ENCODE results near the gene PHF21B.
"Not testable (repeated sequence)": the region's sequence is repeated elsewhere in the genome, so short reads cannot be mapped to it uniquely, and the experiment has no call there.

PHF21B gene

DNA sequence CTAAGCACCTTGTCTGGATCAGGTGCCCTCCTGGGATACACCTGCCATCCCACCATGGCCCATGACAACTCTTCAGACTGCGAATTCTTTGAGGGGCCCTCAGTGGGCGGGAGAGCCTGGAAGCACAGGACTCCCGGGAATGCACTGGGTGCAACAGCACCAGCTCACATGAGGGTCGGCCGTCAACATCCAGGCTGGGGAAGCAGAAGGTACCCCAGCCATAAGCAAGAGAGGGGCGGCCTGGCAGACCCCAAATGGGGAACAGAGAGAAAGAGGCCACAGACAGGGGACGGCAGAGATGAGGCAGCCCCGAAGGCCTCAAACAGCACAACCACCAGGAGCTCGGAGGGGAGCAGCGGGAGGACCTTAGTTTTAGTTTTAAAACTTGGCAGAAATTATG is 94.4 kb downstream of the PHF21B start:
- no peak for DNase-seq

DNA sequence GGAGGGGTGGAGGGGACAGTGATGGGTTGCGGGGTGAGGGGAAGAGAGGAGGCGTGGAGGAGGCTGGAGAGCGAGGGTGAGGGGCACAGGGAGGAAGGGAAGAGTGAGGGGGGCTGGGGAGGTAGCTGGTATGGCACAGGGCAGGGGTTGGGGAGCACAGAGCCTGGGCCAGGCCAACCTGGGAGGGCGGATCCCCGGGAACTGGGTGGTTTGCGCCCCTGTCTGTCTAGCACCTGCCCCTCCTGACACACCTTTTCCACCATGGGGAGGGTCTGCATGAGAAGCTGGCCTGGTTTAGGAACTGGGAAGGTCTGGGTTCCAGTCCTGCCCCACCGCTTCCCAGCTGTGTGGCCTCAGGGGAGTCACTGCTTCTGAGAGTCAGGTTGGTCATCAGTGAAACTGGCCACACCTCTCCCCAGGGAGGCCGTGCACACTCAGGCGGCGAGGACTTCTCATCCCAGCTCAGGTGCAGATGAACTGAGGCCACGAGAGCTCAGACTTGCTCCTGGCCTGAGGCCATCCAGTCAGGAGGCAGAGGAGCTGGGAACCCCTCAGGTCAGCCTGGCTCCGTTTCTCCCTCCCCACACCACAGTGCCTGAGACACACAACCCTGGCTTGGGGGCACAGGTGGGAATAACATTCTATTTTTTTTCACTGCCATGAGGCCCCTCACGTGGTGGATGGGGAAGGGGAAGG is 95.6 kb downstream of the PHF21B start:
- no peak for DNase-seq

DNA sequence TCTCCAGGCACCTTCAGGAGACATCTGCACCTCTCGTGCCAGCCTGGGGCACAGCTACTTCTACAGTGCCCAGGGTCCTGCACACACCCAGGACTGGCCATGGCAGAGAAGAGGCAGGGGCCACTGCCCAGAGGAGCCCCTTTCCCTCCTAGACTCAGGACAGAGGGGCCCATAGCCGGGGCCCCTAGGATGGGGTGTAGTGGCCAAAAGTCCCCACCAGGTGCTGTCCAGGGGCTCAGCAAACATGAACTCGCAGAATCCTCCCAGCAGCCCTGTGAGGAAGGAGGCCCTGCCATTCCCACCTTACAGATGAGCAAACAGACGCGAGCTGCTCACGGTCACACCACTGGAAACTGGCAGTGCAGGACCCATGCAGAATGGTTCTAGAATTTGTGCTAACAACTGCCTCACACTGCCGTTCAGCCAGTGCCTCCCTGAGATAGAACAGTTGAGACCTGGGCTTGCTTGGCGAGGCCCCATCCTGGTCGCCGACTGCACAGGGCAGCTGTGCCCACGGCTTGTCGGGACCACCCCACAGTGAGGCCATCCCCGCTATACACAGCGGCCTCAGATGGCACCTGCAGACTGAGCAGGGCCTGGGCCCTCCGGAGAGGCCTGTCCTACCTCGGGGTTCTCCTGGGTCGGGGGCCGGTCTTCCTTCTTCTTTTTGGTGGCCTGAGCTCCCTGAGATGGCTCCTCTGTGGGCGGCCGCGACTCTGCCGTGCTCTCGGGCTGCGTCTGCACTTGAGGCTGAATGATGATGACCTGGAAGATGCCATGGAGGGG is 96.4 kb downstream of the PHF21B start:
- no peak for DNase-seq

DNA sequence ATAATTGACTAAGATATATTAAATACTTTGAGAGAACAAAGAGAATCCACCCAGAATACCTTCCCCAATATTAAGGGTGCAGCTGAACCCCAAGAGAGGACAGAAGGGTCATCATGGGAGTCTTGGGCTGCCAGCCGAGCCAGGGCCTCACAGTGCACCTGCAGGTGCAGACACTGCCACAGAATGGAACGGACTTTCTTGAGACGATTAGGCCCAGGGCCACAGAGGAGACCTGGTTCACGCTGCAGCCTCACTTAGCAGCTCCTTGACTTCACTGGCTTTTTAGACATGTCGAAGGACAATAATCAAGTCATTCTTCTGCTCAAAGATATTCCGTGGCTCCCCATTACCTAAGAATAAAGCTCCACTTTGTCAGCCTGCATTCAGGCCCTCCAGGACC is 100.6 kb downstream of the PHF21B start:
- no peak for DNase-seq

DNA sequence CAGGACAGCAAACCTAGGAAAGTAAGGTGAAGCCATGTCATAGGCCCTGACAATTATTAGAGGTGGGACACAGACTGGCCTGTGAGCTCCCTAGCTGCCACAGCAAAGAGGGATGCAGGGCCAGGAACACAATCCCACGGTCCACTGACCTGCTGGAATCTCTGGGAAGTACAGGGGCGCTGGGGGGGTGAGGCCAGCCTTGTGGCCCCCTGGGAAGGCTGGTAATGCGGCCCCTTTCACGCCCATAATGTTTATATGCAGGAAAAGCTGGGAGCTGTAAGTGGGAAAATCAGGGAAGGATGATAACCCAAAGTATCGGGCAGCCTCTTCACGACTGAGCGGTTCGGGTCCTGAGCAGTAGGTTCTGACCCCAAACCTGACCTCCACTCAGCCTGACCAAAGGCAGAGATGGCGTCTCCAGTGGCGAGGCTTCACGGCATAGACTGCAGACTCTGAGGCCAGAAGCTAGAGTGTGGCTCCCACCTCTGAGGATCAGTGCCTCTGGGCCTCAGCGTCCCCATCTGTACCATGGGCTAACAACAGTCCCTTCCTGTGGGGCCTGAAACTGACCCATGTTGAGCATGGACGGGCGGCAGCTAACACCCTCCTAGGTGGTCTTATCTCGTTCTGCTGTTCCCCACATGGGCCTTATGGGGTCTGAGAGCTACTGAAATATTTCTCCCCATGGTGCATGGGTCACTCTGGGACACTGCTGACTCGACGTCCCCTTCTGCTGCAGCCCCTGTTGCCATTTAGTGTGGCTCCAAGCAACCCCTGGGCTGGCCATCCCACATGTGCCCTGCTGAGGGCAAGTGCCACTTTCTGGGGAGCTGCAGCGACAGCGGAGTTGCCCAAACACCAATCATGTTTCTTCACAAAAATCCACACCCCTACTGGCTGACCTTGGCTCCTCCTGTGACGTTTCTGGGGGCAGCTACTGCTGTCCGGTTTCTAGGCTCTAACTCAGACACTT is 101.8 kb downstream of the PHF21B start:
- no peak for DNase-seq

DNA sequence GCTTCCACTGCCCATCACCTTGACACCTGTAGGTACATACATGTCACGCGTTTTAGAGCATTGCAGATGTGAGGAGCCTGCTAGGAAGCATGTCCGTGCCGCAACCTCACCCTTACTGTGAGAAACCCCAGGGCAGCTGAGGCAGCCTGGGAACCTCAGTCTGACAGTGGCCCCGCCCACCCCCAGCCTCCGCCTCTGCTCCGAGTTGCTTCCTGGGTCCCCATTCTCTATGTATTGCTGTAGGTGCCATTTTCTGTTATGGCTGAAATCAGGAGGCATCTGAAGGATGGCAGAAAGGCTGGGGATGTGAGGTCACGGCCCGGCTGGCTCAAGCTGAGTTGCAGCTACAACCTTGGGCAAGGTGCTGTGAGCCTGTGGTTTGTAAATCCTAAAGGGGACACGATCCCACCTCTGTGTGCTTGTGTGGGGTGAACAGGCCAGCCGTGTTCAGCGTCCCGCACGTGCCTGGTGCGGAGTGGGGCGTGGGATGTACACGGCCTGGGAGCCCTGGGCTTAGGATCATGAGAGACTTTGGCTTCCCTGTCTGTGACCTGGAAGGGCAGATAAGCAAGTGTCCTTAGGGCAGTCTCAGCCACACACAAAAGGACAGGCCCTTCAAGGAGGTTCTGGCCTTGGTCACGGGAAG is 102.7 kb downstream of the PHF21B start:
- no peak for DNase-seq

DNA sequence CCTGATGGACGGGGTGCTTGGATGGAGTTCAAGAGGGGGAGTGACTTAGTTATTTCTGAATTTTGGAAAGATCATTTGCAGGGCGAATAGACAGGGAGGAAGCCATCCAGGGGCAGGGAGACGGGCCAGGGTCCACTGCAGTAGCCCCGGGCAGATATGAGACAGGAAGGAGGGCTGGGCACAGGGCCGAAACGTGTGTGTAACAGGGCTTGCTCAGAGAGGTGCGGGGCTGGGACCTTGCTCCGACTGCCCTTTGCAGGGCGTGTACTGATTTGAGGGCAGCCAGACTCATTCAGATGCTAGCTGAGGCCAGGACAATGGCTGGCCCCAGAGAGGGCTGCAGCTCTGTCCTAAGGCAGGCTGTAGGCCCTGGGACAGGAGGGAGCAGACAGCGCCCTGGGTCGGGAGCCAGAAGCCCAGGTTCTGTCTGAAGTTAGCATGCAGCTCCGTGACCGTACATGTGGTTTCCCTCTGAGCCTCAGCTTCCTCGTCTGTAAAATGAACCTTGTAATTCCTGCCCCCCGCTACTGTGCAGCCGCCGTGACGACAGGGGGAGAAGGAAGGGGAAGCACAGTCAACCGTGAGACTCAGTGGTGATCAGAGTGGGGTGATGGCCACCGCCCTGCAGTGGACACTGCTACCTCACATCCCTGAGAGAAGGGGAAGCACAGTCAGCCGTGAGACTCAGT is 103.4 kb downstream of the PHF21B start:
- DNase-seq = no peak

DNA sequence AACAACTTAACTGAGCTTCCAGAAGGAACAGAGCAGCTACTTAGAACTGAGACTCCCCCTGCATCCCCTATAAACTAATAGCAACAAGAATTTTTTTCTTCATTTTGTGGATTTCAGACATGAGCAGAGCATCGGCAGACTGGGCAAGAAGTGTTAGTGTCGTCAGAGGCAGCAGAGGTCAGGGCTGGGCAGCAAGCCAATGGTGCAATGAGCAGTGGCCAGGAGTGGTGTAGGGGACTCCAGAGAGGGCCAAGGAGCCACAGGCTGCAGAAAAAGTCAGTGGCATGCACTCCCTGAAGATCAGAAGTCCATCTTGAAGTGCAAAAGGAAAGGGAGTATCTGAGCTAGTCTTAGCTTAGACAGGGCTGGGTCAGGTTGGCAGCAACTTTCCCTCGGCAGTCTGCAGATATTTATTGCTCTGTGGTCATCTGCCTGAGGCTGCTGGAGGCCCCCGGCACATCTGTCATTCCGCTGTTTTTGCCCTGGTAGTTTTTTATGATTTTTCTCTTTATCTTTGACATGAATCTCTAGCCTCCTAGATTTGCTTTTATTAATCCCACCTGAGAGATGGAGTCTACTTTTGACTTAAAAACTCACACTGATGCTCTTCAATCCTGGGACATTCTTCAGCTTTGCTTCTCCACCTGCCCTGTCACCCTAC is 105.2 kb downstream of the PHF21B start:
- not testable (repeated sequence) for DNase-seq

DNA sequence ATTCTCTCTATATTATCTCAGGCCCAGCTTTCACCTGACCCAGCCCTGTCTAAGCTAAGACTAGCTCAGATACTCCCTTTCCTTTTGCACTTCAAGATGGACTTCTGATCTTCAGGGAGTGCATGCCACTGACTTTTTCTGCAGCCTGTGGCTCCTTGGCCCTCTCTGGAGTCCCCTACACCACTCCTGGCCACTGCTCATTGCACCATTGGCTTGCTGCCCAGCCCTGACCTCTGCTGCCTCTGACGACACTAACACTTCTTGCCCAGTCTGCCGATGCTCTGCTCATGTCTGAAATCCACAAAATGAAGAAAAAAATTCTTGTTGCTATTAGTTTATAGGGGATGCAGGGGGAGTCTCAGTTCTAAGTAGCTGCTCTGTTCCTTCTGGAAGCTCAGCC is 106.6 kb downstream of the PHF21B start:
- DNase-seq = not testable (repeated sequence)

DNA sequence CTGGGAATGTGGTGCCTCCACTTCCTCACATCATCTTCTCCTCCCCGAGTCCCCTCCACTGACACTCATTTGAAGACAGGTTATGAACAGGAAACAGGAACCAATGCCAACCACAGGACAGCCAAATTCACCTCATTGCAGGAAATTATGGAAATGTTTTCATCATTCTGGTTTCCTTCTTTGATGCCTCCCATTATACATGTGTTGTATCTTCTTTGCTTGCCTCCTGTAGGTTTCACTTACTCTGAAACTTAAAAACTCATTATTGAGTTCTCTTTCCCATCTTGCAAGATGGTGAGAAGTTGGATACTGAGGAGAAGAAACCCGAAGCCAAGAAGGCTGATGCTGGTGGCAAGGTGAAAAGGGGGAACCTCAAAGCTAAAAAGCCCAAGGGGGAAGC is 108.5 kb downstream of the PHF21B start:
- DNase-seq = no peak

DNA sequence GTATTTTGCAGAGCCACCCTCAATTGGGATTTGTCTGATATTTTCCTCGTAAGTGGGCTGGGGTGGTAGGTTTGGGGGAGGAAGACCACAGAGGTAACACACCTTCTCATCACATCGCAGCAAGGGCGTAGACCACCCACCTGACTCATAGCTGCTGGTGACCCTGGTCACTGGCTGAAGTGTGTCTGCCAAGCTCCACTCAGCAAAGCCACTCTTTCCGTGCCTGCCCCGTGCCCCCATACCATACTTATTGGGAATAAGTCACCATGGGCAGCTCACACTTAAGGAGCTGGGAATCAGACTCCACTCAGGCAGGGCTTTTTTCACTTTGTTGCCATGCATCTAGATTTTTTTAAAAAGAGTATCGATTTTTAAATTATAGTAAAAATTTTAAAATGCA is 111.6 kb downstream of the PHF21B start:
- DNase-seq = no peak

DNA sequence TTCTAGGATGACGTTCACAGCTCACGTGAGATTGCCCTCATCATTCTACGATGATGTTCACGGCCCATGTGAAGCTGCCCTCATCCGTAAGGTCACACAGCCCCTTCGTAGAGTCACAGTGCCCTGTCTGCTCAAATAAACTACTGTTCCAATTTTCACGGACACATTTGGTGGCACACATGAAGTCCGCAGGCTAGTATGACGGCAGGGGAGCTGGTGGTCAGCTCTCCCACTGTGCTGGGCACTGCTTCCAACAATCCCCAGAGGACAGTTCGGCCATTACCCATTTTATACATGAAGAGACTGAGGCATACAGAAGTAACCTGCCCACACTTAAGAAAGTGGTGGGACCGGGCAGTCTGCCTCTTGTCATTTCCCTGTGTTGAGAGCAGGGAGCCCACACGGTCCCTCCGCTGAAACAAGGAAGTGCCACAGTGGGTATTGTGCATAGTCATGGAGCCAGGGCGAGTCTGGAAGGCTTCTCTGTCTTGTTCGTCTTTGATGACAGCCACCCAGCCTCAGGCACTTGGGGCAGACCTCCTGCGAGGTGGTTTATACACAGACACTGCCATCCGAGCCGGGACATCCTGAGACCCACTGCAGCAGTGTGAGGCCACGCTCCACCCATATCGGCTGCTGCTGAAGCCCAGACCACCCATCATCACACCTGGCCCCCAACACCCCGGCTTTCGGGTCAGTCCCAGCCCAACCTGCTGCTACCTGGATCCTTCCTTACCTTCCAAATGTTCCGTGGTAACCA is 114.3 kb downstream of the PHF21B start:
- DNase-seq = no peak

DNA sequence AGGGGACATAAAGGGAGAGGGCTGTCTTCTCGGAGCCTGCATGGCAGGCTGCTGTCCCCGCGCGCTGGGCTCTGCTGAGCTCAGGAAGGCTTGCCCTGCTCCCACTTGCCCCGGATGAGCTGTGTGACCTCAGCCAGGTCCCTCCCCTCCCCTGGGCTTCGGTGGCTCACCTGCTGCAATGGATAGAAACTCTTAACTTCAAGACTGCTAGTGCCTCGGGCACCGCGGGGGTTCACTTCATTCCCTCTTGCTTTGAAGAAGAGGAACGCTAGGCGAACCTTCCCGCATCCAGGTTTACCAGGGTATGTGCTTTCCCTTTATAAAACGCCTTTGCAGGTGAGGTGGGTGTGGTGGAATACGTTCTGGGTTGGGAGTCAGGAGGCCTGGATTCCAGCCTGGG is 115.0 kb downstream of the PHF21B start:
- DNase-seq = no peak

DNA sequence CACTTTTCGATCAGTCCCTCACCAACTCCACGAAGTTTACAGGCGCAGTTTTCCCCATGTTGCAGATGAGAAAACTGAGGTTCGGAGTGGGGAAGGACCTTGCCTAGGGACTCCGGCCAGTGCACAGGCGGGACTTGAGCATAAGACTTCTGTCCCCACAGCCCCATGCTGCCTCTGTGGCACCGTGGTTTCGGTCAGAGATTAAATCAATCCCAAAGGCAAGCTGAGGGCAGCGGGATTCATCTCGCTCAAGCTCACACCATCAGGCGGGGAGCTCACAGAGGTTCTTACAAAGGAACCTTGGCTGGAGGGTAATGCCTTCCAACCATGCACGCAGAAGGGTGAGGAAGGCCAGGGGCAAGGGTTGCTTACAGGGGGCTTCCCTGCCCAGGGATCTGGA is 115.5 kb downstream of the PHF21B start:
- DNase-seq = no peak

DNA sequence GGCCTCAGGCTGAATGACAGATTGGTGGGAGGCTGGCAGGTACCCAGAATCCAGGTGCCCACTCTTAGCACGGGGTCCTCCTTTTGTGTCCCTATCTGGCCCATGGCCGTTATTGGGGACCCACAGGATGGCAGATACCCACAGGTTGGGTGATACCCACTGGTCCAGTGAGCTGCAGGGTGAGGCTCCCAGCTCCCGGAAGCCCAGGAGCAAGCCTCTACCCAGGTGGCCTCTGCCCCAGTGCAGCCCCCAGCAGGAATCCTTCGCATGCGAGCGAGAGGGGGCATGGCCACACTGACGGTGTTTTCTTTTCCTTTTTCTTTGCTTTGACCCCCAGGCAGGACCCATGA is 116.1 kb downstream of the PHF21B start:
- no peak for DNase-seq

DNA sequence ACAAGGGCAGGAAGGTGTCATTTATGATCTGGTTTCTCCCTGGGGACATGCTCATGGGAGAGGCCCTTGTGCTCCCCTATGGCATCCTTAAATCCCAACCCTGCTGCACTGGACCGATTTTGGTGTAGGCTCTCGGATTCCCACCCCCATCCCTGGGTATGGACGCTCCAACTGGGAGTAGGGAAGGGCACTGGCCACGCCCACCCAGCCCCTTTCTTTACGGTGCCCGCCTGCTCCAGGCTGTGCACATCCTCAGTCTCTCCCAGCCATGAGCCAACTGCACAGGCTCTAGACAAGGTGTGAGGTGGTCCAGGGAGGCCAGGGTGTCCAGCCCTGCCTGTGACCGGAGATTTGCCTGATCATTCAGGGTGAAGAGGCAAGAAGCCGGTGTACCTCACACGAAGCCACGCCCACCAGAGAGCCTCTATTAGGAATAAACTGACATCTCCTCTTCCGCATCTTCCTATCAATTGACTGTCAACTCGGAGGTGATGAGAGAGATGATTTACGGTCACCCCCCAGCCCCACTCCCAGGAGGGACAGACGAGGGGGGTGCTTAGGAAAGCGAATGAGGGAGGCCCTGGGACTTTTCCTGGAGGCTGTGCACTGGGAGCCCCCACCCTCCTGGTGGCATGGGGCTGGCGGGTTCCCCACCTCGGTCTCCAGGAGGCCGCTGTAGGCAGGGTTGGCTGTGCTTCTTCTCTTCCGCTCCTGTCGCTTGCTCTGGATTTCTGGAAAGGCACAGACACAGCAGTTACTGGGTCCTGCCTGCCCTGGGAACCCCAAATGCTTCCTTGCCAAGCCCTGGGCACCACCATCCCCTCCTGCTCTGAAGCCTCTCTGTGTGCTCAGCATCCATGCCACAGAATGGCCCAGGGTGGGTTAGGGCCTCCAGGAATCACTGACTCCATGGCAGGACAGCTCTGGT is 116.7 kb downstream of the PHF21B start:
- DNase-seq = no peak

DNA sequence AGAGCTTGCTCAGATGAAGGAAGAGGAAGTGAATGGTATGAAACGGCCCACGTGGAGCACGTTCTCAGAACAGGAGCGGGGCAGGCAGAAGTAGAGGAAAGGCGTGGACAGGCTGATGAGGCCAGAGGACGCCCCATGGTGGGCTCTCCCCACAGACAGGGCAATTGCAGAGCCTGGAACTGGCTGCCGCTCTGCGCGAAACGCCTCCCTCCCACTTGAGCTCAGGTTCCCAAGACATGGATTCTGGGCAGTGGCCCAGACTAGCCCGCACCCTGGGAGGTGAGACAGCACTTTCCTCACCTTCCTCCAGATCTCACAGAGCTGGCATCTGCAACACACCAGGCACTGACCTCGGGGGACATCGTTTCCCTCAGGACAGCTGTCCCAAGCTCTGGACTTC is 117.6 kb downstream of the PHF21B start:
- no peak for DNase-seq

DNA sequence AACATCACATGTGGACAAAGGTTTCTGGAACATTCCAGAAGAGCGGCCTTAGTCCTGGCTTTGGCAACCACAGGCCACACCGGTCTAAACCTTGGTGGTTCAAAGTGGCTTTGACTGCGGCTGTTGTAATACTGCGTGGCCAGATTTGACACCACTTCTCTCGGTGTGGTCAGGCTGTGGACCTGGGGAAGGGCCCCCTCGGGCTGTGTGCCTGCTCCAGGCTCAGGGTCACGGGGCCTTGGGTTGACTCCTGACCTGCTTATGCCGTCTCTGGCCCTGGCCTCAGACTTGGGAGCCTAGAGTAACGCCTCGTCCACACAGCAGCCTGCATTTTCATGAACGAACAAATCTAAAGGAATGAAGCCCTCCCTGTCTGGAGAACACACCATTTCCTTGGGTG is 118.0 kb downstream of the PHF21B start:
- no peak for DNase-seq

DNA sequence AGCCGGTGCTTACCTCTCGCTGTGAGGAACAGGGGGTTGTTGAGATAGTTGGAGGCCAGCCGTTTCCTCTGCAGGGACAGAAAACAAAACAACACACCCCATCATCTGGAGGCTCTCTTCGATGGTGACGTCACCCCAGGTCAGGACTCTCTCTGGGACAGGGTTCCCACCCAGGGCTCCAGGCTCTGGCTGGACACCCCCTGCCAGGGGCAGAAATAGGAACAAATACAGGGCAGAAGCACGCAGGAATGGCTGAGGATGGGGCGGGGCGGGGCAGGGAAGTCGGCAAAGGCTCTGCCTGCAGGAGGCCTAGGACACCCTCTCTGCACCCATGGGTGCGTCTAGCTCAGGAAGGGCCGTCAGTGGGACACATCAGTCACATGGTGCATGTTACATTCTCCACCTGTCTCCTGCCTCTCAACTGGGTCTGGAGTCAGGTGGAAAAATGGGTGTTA is 118.5 kb downstream of the PHF21B start:
- DNase-seq = no peak
